Measurements from ENCODE around the gene DRC1. TPM values are rescaled to one million over a fixed set of nuclear protein-coding genes. Genes with fewer than 3 reads are reported as not detected.

Gene DRC1
- total RNA-seq, 1 donor from 2014 or later = 2.3 TPM

GRCh38 chr2:26493566-26493965 lies 91.8 kb downstream of the DRC1 start:
- DNase-seq = no peak
- H3K4me1 Mint-ChIP-seq (ENCODE audit: low read depth, unreplicated experiment) = no peaks in the 10 kb centered on the region
- H3K4me3 Mint-ChIP-seq (ENCODE audit: unreplicated experiment) = no peak overlapping the region
- peaks cover 2% of the 10 kb centered on the region for H3K9me3 Mint-ChIP-seq (ENCODE audit: unreplicated experiment)
- peaks cover 1% of the 10 kb centered on the region for H3K27me3 Mint-ChIP-seq (ENCODE audit: unreplicated experiment)
- no peak overlapping the region for H3K27ac Mint-ChIP-seq (ENCODE audit: unreplicated experiment)
- H3K36me3 Mint-ChIP-seq (ENCODE audit: unreplicated experiment) = no peaks in the 10 kb centered on the region
- no peak for TF ChIP-seq CTCF (IDR thresholded peaks at IDR 0.05; ENCODE audit: partially characterized antibody, unreplicated experiment)

GRCh38 chr2:26494199-26494598 lies 92.5 kb downstream of the DRC1 start:
- no peak overlapping the region for H3K27ac Mint-ChIP-seq (ENCODE audit: unreplicated experiment)
- peaks cover 2% of the 10 kb centered on the region for H3K9me3 Mint-ChIP-seq (ENCODE audit: unreplicated experiment)
- no peak for DNase-seq
- H3K4me3 Mint-ChIP-seq (ENCODE audit: unreplicated experiment) = no peak overlapping the region
- H3K36me3 Mint-ChIP-seq (ENCODE audit: unreplicated experiment) = no peaks in the 10 kb centered on the region
- H3K27me3 Mint-ChIP-seq (ENCODE audit: unreplicated experiment) = peaks cover 1% of the 10 kb centered on the region
- H3K4me1 Mint-ChIP-seq (ENCODE audit: low read depth, unreplicated experiment) = peaks cover 3% of the 10 kb centered on the region
- no peak for TF ChIP-seq CTCF (IDR thresholded peaks at IDR 0.05; ENCODE audit: partially characterized antibody, unreplicated experiment)

- Mint-ChIP-seq H3K27ac (ENCODE audit: unreplicated experiment) (no peak overlapping the region), H3K36me3 (ENCODE audit: unreplicated experiment) (no peaks in the 10 kb centered on the region), H3K9me3 (ENCODE audit: unreplicated experiment) (peaks cover 2% of the 10 kb centered on the region), H3K4me1 (ENCODE audit: low read depth, unreplicated experiment) (peaks cover 3% of the 10 kb centered on the region), H3K4me3 (ENCODE audit: unreplicated experiment) (no peak overlapping the region), H3K27me3 (ENCODE audit: unreplicated experiment) (peaks cover 1% of the 10 kb centered on the region)
- no peak for TF ChIP-seq CTCF (IDR thresholded peaks at IDR 0.05; ENCODE audit: partially characterized antibody, unreplicated experiment)
- no peak for DNase-seq
Measured at GRCh38 chr2:26494891-26495290, 93.2 kb downstream of the DRC1 start.

- Mint-ChIP-seq H3K36me3 (ENCODE audit: unreplicated experiment) (no peaks in the 10 kb centered on the region), H3K4me3 (ENCODE audit: unreplicated experiment) (no peak overlapping the region), H3K9me3 (ENCODE audit: unreplicated experiment) (peaks cover 2% of the 10 kb centered on the region), H3K4me1 (ENCODE audit: low read depth, unreplicated experiment) (peaks cover 3% of the 10 kb centered on the region), H3K27ac (ENCODE audit: unreplicated experiment) (no peak overlapping the region), H3K27me3 (ENCODE audit: unreplicated experiment) (peaks cover 1% of the 10 kb centered on the region)
- TF ChIP-seq CTCF (IDR thresholded peaks at IDR 0.05; ENCODE audit: partially characterized antibody, unreplicated experiment) = no peak
- no peak for DNase-seq
Measured at GRCh38 chr2:26495705-26496297, 94.1 kb downstream of the DRC1 start.

- Mint-ChIP-seq H3K36me3 (ENCODE audit: unreplicated experiment) (no peaks in the 10 kb centered on the region), H3K27me3 (ENCODE audit: unreplicated experiment) (peaks cover 8% of the 10 kb centered on the region), H3K4me3 (ENCODE audit: unreplicated experiment) (no peak overlapping the region), H3K27ac (ENCODE audit: unreplicated experiment) (no peak overlapping the region), H3K9me3 (ENCODE audit: unreplicated experiment) (peaks cover 3% of the 10 kb centered on the region), H3K4me1 (ENCODE audit: low read depth, unreplicated experiment) (peaks cover 3% of the 10 kb centered on the region)
- DNase-seq = no peak
- no peak for TF ChIP-seq CTCF (IDR thresholded peaks at IDR 0.05; ENCODE audit: partially characterized antibody, unreplicated experiment)
Measured at GRCh38 chr2:26500406-26500805, 98.7 kb downstream of the DRC1 start.
